Panc1 (cell line): ENCODE measurements around the gene FIGNL2. TPM values are rescaled to one million over a fixed set of nuclear protein-coding genes. Genes with fewer than 3 reads are reported as not detected.

Experiments
- ATAC-seq: fragments of 200-7000 bp; cut with Tn5 transposase; 2 replicates; pipeline ENCODE4 v1.9.1; 2020; ENCODE audit warnings: mild to moderate bottlenecking, moderate library complexity
- BruUV-seq: library from RNA; stranded (reverse); fragments of 400-500 nt; replicated peaks from 2 replicates; lab custom pipeline; 2021; lab: Mats Ljungman, UMichigan
- CTCF ChIA-PET: fragments of 300-600 bp; sonication (Branson Sonifier 250); formaldehyde crosslinking; loops from one replicate; lab custom pipeline; 2022; ENCODE audit warnings: antibody characterized with exemption; lab: Charles Lee
- POLR2A ChIA-PET: fragments of 300-600 bp; sonication (Branson Sonifier 250); formaldehyde crosslinking; loops from one replicate; lab custom pipeline; 2022; ENCODE audit warnings: antibody characterized with exemption; lab: Charles Lee
- DNase-seq: peaks from one replicate; pipeline ENCODE4 v3.0.0-alpha.2; 2010; ENCODE audit warnings: low read depth, low spot score
- H3K27ac ChIP-seq: 2 replicates; pipeline ENCODE4 v1.5.1; 2011; ENCODE audit warnings: mild to moderate bottlenecking, low read length, inconsistent platforms
- H3K27me3 ChIP-seq: fragments of 200-500 bp; sonication (Bioruptor generic); 2 replicates; pipeline ENCODE4 v1.6.0; 2014; ENCODE audit warnings: low read length, inconsistent platforms; ENCODE audit not compliant: control insufficient read depth, insufficient read depth
- H3K36me3 ChIP-seq: fragments of 200-500 bp; sonication (Bioruptor generic); 2 replicates; pipeline ENCODE4 v1.5.1; 2014; ENCODE audit warnings: inconsistent platforms, mild to moderate bottlenecking, low read length, moderate library complexity; ENCODE audit not compliant: control insufficient read depth, insufficient read depth
- H3K4me1 ChIP-seq: 2 replicates; pipeline ENCODE4 v1.5.1; 2011; ENCODE audit warnings: inconsistent platforms, mild to moderate bottlenecking, low read length, moderate library complexity; ENCODE audit not compliant: control insufficient read depth, insufficient read depth
- H3K4me3 ChIP-seq, 2 experiments: 2 replicates each; pipeline ENCODE4 v1.5.1; 2011 to 2012; ENCODE audit warnings: low read depth in 2 of 2, low read length in 2 of 2, mild to moderate bottlenecking in 2 of 2, inconsistent platforms in 1 of 2, moderate library complexity in 1 of 2
- H3K9me3 ChIP-seq: fragments of 200-500 bp; sonication (Bioruptor generic); 2 replicates; pipeline ENCODE4 v1.5.1; 2014; ENCODE audit warnings: low read depth, mild to moderate bottlenecking, inconsistent platforms, low read length, moderate library complexity; ENCODE audit not compliant: control insufficient read depth, insufficient read depth
- CTCF ChIP-seq: fragments of 450-650 bp; IDR thresholded peaks from 2 replicates; pipeline ENCODE4 v1.5.1; 2017; ENCODE audit warnings: mild to moderate bottlenecking
- POLR2AphosphoS5 ChIP-seq: IDR thresholded peaks from 2 replicates; pipeline ENCODE4 v1.6.1; 2012; ENCODE audit warnings: mild to moderate bottlenecking, low read depth, low read length, moderate library complexity
- SIN3A ChIP-seq: IDR thresholded peaks from 2 replicates; pipeline ENCODE4 v1.6.1; 2012; ENCODE audit warnings: low read depth, mild to moderate bottlenecking, low read length, moderate library complexity, borderline replicate concordance; ENCODE audit not compliant: insufficient read depth
- TCF7L2 ChIP-seq: IDR thresholded peaks from 2 replicates; pipeline ENCODE4 v1.6.1; 2011; ENCODE audit warnings: mild to moderate bottlenecking, low read depth, low read length, inconsistent platforms
- in situ Hi-C: cut with HindIII; loops from 2 replicates; pipeline ENCODE4 v1.10.0; 2016; ENCODE audit warnings: low sequenced_read_pairs, low pct_unique_long_range_greater_than_20kb
- intact Hi-C: fragments of 100-400 bp; cut with micrococcal nuclease; formaldehyde crosslinking; loops from one replicate; pipeline ENCODE4 v1.10.0; 2022; ENCODE audit not compliant: unreplicated experiment
- total RNA-seq: library from RNA; stranded (reverse); gene quantifications from one replicate; pipeline ENCODE4 v1.2.1, GENCODE V29; 2021; ENCODE audit not compliant: unreplicated experiment
- TF ChIP-seq, protein P1 (sequence below), 2 experiments: IDR thresholded peaks; 2 replicates each; pipeline ENCODE4 v1.6.1; 2011 to 2012; ENCODE audit warnings: low read depth in 2 of 2, control low read depth in 1 of 2, low read length in 1 of 2, mild to moderate bottlenecking in 1 of 2, moderate library complexity in 1 of 2; ENCODE audit not compliant: insufficient read depth in 1 of 2

Gene FIGNL2
- total RNA-seq, 1 experiment from 2014 or later = 0.23 TPM

GRCh38 chr12:51840966-51841365 lies 7.6 kb downstream of the FIGNL2 start:
- Histone ChIP-seq H3K4me1 (no peaks in the 10 kb centered on the region), H3K27ac (no peak overlapping the region), H3K27me3 (peaks cover 3% of the 10 kb centered on the region; the same call in 1 of the 2 replicates), H3K9me3 (no peaks in the 10 kb centered on the region), H3K36me3 (no peaks in the 10 kb centered on the region), H3K4me3 (no peak overlapping the region)
- BruUV-seq = no TSS peak
- DNase-seq (no peak), ATAC-seq (no peak)
- in situ Hi-C loops = no loop called here
- intact Hi-C loops = no loop called here
- CTCF ChIA-PET = no interaction called here
- TF ChIP-seq TCF7L2 (no peak), POLR2AphosphoS5 (no peak), SIN3A (no peak), CTCF (no peak)
- TF ChIP-seq, protein P1, sequence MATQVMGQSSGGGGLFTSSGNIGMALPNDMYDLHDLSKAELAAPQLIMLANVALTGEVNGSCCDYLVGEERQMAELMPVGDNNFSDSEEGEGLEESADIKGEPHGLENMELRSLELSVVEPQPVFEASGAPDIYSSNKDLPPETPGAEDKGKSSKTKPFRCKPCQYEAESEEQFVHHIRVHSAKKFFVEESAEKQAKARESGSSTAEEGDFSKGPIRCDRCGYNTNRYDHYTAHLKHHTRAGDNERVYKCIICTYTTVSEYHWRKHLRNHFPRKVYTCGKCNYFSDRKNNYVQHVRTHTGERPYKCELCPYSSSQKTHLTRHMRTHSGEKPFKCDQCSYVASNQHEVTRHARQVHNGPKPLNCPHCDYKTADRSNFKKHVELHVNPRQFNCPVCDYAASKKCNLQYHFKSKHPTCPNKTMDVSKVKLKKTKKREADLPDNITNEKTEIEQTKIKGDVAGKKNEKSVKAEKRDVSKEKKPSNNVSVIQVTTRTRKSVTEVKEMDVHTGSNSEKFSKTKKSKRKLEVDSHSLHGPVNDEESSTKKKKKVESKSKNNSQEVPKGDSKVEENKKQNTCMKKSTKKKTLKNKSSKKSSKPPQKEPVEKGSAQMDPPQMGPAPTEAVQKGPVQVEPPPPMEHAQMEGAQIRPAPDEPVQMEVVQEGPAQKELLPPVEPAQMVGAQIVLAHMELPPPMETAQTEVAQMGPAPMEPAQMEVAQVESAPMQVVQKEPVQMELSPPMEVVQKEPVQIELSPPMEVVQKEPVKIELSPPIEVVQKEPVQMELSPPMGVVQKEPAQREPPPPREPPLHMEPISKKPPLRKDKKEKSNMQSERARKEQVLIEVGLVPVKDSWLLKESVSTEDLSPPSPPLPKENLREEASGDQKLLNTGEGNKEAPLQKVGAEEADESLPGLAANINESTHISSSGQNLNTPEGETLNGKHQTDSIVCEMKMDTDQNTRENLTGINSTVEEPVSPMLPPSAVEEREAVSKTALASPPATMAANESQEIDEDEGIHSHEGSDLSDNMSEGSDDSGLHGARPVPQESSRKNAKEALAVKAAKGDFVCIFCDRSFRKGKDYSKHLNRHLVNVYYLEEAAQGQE (IDR thresholded peaks at IDR 0.05; ENCODE audit: insufficient read depth in 1 of 2, low read depth in 2 of 2, low read length in 1 of 2) = no peak
- POLR2A ChIA-PET = no interaction called here

DNA sequence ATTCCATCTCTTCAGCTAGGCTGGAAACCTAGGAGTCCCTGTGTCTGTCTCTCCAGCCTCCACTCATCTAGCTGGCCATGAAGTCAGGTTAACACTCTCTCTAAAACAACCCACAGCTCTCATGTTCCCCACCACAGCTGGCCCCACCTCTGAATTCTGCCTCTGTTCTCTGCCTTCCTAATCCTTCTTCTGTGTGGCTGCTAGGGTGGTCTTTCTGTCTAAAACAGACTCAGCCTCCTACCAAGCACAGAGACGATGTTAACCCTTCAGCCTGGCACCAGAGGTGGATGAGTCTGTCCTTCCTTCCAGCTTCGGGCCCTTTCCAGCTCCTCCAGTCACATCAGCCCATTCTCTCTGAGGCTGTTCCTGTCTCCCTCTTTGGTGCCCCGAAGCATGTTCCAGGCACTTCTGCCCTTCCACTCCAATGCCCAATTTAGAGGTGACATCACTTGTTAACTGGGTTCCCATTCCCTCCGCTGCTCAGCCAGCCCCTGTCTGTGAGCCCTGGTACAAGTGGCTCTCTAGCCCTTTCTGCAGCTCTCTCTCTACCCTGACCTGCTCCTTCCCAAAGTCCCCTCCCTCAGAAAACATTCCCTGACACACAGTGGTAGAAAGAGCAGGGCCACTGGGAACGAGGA lies 9.1 kb downstream of the FIGNL2 start:
- Histone ChIP-seq H3K36me3 (no peaks in the 10 kb centered on the region), H3K27me3 (peaks cover 3% of the 10 kb centered on the region; the same call in 1 of the 2 replicates), H3K27ac (no peak overlapping the region), H3K4me3 (no peak overlapping the region), H3K4me1 (no peaks in the 10 kb centered on the region), H3K9me3 (no peaks in the 10 kb centered on the region)
- ATAC-seq (no peak), DNase-seq (no peak)
- ChIA-PET CTCF (no interaction called here), POLR2A (no interaction called here)
- intact Hi-C loops = no loop called here
- in situ Hi-C loops = no loop called here
- no TSS peak for BruUV-seq
- no peak for TF ChIP-seq TCF7L2
- TF ChIP-seq POLR2AphosphoS5 = no peak
- no peak for TF ChIP-seq SIN3A
- no peak for TF ChIP-seq CTCF
- TF ChIP-seq, protein P1 (IDR thresholded peaks at IDR 0.05; ENCODE audit: insufficient read depth in 1 of 2, low read depth in 2 of 2, low read length in 1 of 2) = no peak
